MCF 10A (cell line): ENCODE results near the gene PTPRU. TPM values are rescaled to one million over a fixed set of nuclear protein-coding genes. Genes with fewer than 3 reads are reported as not detected.

Experiments
- BruUV-seq: library from RNA; stranded (reverse); fragments of 400-500 nt; replicated peaks from 2 replicates; lab custom pipeline; 2021; lab: Mats Ljungman, UMichigan
- CTCF ChIA-PET: fragments of 300-600 bp; sonication (Branson Sonifier 250); formaldehyde crosslinking; extraction: SDS; loops from one replicate; lab custom pipeline; 2021; ENCODE audit warnings: antibody characterized with exemption, inconsistent platforms; lab: Yijun Ruan, JAX
- POLR2A ChIA-PET: fragments of 300-600, 350-650 bp; sonication (Branson Sonifier 250); formaldehyde crosslinking; extraction: SDS; loops from one replicate; lab custom pipeline; 2020; ENCODE audit warnings: antibody characterized with exemption, inconsistent platforms; lab: Yijun Ruan, JAX
- DNase-seq: peaks from one replicate; pipeline ENCODE4 v3.0.0-alpha.2; 2018; ENCODE audit not compliant: unreplicated experiment
- H3K27ac Mint-ChIP-seq: one replicate; pipeline ENCODE4 v1.8.0; 2022; ENCODE audit warnings: mild to moderate bottlenecking, low read depth, mixed read lengths; ENCODE audit not compliant: unreplicated experiment
- H3K27me3 Mint-ChIP-seq: one replicate; pipeline ENCODE4 v1.8.0; 2022; ENCODE audit warnings: mixed read lengths; ENCODE audit not compliant: insufficient read depth, unreplicated experiment
- H3K36me3 Mint-ChIP-seq: one replicate; pipeline ENCODE4 v1.8.0; 2022; ENCODE audit warnings: mild to moderate bottlenecking, moderate library complexity, mixed read lengths; ENCODE audit not compliant: insufficient read depth, unreplicated experiment
- H3K4me1 Mint-ChIP-seq: one replicate; pipeline ENCODE4 v1.8.0; 2022; ENCODE audit warnings: mixed read lengths; ENCODE audit not compliant: insufficient read depth, unreplicated experiment
- H3K4me3 Mint-ChIP-seq: one replicate; pipeline ENCODE4 v1.8.0; 2022; ENCODE audit warnings: mild to moderate bottlenecking, moderate library complexity, mixed read lengths; ENCODE audit not compliant: unreplicated experiment
- H3K9me3 Mint-ChIP-seq: one replicate; pipeline ENCODE4 v1.8.0; 2022; ENCODE audit warnings: mixed read lengths; ENCODE audit not compliant: unreplicated experiment
- intact Hi-C: fragments of 100-400 bp; cut with micrococcal nuclease; formaldehyde crosslinking; loops from 2 replicates; pipeline ENCODE4 v1.14.1; 2022
- total RNA-seq: library from RNA; stranded (reverse); gene quantifications from 2 replicates; pipeline ENCODE4 v1.2.3, GENCODE V29; 2022
- TF ChIP-seq, protein P1 (sequence below): fragments of 200-600 bp; IDR thresholded peaks from one replicate; pipeline ENCODE4 v1.8.0; 2022; ENCODE audit warnings: antibody characterized with exemption, mild to moderate bottlenecking; ENCODE audit not compliant: unreplicated experiment

The PTPRU gene
- total RNA-seq, 1 experiment from 2014 or later, result 24.1 TPM

DNA sequence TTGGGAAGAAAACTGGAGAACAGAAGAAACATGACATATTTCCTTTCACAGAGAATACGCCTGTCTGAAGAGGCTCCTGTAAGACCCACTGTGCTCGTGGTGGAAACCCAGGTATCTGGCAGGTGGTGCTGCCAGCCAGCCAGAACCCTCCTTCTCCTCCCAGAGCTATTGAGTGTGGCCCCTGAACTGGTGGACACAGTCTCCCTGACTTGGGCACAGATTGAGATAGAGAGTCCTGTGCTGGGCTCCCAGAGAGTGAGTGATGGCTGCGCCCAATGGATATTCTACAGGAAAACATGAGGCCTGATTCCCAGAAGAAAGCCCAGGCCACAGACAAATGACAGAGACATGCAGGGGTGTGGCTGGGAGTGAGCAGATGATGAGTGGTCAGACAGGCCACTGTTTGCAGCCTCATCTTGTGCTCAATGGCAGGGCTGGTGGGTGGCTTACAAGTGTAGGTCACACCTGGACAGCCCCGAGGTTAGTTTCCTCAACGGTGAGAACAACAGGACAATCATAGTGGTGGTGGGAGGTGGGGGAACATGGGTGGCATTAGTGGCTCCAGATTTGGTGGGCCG is 127.9 kb downstream of the PTPRU start:
- no TSS peak for BruUV-seq
- peaks cover 11% of the 10 kb centered on the region for H3K36me3 Mint-ChIP-seq
- TF ChIP-seq, protein P1, sequence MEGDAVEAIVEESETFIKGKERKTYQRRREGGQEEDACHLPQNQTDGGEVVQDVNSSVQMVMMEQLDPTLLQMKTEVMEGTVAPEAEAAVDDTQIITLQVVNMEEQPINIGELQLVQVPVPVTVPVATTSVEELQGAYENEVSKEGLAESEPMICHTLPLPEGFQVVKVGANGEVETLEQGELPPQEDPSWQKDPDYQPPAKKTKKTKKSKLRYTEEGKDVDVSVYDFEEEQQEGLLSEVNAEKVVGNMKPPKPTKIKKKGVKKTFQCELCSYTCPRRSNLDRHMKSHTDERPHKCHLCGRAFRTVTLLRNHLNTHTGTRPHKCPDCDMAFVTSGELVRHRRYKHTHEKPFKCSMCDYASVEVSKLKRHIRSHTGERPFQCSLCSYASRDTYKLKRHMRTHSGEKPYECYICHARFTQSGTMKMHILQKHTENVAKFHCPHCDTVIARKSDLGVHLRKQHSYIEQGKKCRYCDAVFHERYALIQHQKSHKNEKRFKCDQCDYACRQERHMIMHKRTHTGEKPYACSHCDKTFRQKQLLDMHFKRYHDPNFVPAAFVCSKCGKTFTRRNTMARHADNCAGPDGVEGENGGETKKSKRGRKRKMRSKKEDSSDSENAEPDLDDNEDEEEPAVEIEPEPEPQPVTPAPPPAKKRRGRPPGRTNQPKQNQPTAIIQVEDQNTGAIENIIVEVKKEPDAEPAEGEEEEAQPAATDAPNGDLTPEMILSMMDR, result no peak
- H3K4me1 Mint-ChIP-seq, result no peaks in the 10 kb centered on the region
- H3K27ac Mint-ChIP-seq, result no peak overlapping the region
- DNase-seq, result no peak
- CTCF ChIA-PET, result no interaction called here
- intact Hi-C loops, result no loop called here
- no peaks in the 10 kb centered on the region for H3K9me3 Mint-ChIP-seq
- H3K27me3 Mint-ChIP-seq, result peaks cover 47% of the 10 kb centered on the region
- no peak overlapping the region for H3K4me3 Mint-ChIP-seq
- POLR2A ChIA-PET, result interaction anchor here (0.6 kb wide), 1 partner anchor 1435 kb away, joined by 3 read pairs; no protein-coding TSS in a partner anchor

DNA sequence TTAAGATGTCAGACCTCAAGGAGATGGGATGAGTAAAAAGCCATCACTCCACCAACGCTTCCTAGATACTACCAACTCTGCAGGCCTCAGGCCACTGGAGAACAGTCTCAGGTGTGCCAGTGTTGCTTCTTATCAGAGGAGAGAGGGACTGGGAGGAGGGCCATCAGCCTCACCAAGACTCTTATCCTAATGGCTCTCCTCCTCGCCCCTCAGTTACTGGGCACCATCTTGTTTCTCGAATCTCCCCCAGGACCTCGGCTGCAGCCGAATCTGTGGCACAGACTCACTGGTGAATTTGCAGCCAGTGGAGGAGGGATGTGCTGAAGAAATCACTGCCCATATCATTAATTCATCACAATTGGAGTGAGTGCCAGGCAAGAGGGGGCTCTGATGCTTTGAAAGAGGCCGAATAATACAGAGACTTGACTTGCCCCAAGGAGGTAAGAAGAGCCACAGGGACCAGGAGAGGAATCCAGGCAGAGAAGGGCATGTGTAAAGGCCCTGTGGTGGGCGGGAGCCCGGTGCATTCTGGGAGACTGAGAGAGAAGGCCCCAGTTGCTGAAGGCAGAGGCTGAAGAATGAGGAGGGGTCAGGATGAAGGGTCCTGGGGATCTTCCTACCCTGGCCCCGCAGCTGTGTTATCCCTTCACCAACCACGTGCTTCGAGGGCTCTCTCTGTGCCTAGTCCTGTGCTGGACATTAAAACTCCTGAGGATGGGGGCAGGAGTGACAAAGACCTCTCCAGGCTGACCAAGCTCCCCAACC is 129.8 kb downstream of the PTPRU start:
- ChIA-PET CTCF (interaction anchor here (0.6 to 1.0 kb wide), 2 partner anchors 38 to 1014 kb away, joined by 3 read pairs; no protein-coding TSS in a partner anchor), POLR2A (no interaction called here)
- intact Hi-C loops, result no loop called here
- H3K27ac Mint-ChIP-seq, result no peak overlapping the region
- H3K9me3 Mint-ChIP-seq, result no peaks in the 10 kb centered on the region
- BruUV-seq, result no TSS peak
- no peak for DNase-seq
- TF ChIP-seq, protein P1, result no peak
- H3K4me1 Mint-ChIP-seq, result no peaks in the 10 kb centered on the region
- H3K27me3 Mint-ChIP-seq, result peaks cover 48% of the 10 kb centered on the region
- no peak overlapping the region for H3K4me3 Mint-ChIP-seq
- H3K36me3 Mint-ChIP-seq, result peaks cover 6% of the 10 kb centered on the region

- intact Hi-C loops, result no loop called here
- BruUV-seq, result no TSS peak
- Mint-ChIP-seq H3K4me1 (no peaks in the 10 kb centered on the region), H3K27me3 (peaks cover 71% of the 10 kb centered on the region), H3K27ac (no peak overlapping the region), H3K9me3 (no peaks in the 10 kb centered on the region), H3K4me3 (no peak overlapping the region), H3K36me3 (no peaks in the 10 kb centered on the region)
- ChIA-PET CTCF (interaction anchor here (0.6 kb wide), 1 partner anchor 736 kb away, joined by 3 read pairs; no protein-coding TSS in a partner anchor), POLR2A (interaction anchor here (0.6 kb wide), 1 partner anchor 687 kb away, joined by 3 read pairs; no protein-coding TSS in a partner anchor)
- TF ChIP-seq, protein P1, result no peak
- DNase-seq, result no peak
Observed at GRCh38 chr1:29368936-29369932, 132.9 kb downstream of the PTPRU start.
